NCI-H510A (cell line): ENCODE results near the gene SLC25A34.
"Not testable (repeated sequence)": the region's sequence is repeated elsewhere in the genome, so short reads cannot be mapped to it uniquely, and the experiment has no call there.

Experiments
- DNase-seq: peaks from one replicate; lab custom pipeline; 2025; lab: John Stamatoyannopoulos, UW

SLC25A34 gene

DNA sequence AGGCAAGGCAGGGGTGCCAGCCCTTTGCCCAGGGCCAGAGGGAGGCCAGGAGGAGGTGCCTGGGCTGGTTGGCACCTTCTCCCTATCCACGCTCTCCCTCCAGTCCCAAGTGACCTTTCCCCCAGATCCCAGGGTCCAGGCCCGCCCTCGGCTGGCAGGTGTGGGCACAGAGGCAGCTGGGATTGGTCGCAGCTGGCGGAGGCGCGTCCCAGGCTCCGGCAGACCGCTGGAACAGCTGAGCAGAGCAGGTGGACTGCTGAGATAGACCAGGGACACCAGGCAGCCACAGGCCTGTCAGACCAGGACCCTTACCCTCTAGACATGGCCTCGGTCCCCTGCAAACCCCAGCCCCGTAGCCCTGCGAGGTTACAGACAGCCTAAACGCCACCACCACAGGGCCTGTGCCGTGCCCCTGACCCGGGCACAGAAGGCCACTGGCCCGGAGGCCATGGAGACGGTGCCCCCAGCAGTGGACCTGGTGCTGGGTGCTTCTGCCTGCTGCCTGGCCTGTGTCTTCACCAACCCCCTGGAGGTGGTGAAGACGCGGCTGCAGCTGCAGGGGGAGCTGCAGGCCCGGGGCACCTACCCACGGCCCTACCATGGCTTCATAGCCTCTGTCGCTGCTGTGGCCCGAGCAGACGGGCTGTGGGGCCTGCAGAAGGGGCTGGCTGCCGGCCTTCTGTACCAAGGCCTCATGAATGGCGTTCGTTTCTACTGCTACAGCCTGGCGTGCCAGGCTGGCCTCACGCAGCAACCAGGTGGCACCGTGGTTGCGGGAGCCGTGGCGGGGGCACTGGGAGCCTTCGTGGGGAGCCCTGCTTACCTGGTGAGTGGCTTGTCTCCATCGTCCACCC, at the start of gene SLC25A34:
Gene SLC25A34, plus strand, starts transcription at position 221 of the 854 bp plus-strand sequence. Its CDS starts 228 bp downstream, at position 449.
- DNase-seq: peak; percentile 97

GRCh38 chr1:15687446-15687845, 48.6 kb upstream of the SLC25A34 start:
- no peak for DNase-seq

GRCh38 chr1:15690317-15690716, 45.7 kb upstream of the SLC25A34 start:
- no peak for DNase-seq

GRCh38 chr1:15691434-15692032, 44.5 kb upstream of the SLC25A34 start:
- DNase-seq: no peak

DNA sequence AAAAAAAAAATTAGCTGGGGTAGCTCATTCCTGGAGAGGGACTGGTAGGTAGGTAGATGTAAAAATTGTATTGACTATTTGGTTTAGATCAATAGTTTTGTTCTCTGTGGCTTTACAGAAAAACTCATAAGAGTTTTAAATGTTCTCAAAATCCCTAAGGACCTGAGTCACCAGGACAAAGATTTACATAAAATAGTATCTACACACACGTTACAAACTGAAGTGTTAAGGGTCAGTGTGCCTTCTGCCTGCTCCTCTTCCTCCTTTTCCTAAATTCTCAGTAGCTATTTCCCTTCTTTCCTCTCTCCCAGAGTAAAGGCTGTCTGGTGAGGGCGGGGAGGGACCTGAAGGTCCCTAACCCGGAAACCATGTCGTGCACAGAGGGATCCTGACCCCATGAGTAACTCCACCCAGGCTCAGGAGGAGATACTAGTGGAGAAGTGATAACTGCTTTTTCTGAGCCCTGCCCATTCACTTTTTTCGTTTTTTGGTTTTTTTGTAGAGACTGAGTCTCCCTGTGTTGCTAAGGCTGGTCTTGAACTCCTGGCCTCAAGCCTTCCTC, 43.9 kb upstream of the SLC25A34 start:
- no peak for DNase-seq

- no peak for DNase-seq
Observed at GRCh38 chr1:15693371-15693770, 42.7 kb upstream of the SLC25A34 start.

DNA sequence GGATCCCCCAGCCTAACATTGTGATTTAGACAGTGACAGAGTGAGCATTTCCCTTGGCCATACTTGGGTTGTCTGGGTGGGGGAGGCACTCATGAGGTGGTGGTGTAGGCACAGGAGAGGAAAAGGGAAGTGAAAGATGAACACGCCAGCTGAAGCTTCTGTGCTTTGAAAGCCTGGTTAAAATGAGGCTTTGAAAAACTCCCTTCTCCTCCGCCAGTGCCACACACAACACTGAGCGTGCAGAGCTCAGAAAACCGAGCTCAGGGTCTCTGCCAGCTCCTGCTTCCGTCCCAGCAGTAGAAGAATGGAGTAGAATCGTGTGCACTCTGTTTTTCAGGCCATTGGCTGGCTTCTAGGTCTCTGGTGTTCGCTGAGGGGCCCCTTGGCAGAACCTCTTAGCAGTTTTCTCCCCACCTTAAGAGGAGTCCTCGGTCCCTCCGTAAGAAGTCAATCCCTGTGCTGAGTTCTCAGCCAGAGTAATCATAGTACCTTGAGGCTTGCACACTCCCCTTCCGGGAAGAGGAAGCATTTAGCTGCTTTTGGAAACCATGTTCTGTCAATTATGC, 39.0 kb upstream of the SLC25A34 start:
- DNase-seq: no peak

DNA sequence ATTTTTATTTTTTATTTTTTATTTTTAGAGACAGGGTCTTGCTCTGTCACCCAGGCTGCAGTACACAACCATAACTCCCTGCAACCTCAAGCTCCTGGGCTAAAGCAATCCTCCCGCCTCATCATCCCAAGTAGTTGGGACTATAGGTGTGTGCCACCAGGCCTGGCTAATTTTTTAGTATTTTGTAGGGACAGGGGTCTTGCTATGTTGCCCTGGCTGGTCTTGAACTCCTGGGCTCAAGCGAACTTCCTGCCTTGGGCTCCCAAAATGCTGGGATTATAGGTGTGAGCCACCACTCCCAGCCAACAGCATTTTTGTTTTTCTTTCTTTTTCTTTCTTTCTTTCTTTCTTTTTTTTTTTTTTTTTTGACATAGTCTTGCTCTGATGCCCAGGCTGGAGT, 37.9 kb upstream of the SLC25A34 start:
- DNase-seq: no peak

- DNase-seq: not testable (repeated sequence)
Observed at GRCh38 chr1:15699321-15699720, 36.7 kb upstream of the SLC25A34 start.

DNA sequence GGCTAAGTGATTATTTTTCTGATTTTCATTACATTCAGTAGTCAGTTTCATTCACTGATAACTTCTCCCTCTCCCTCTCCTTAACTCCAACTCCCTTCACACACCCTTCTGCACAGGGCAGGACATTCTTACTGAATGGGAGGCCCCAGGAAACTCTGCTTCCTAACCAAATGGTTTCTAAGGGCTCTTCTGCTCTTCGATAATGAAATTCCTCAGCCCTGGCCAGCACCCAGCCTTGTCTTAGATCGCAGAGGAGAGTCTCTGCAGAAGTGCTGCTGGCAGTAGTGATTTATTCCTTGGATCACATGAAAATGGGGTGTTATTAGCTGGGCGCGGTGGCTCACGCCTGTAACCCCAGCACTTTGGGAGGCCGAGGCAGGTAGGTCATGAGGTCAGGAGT, 35.5 kb upstream of the SLC25A34 start:
- no peak for DNase-seq

DNA sequence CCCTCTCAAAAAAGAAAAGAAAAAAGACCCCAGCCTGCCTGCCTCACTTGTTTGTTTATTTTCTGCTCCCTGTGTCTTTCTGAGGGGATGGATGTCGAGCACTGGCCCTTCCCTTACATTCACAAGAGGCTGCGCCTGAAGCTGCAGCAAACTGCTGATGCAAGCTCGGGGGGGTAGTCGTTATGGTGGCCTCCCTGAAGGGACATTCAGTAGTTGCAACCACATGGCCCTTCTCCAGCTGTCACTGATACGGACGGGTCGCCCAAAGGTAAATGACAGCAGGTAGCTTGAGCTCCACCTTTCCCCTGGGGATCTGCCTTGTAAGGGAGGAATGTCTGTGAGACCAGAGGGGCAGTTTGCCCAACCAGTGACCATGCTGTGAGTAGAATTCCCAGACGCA, 34.3 kb upstream of the SLC25A34 start:
- DNase-seq: no peak

DNA sequence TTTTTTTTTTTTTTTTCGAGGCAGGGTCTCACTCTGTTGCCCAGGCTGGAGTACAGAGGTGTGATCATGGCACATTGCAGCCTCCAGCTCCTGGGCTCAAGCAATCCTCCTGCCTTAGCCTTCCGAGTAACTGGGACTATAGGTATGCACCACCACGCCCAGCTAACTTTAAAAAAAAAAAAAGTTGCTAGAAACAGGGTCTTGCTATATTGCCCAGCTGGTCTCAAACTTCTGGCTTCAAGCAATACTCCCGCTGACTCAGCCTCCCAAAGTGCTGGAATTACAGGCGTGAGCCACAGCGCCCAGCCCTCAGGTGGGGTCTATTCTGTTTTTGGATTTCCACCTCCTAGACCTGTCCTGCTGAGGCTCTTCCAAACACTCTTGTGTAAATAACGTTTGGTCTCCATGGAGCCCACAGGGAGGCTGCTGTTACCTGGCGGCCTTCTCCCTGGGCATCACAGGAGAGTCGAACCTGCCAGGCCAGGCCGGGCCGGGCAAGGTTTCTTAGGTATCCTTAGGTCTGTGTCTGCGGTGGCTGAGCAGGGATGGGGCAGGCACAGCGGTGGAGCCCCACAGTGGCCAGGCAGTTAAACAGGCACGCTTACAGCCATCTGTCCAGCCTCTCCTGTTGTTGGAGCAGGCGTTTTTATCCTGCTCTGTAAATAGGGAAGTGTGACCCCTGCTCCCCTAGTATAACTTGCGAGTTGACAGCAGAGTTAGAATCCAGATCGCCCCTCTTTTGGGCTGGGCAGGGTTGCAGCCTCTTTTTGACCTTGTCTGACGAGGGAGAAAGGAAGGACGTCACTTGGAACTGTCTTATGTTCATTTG, 33.1 kb upstream of the SLC25A34 start:
- DNase-seq: no peak

- DNase-seq: no peak
Observed at GRCh38 chr1:15703562-15703961, 32.5 kb upstream of the SLC25A34 start.

DNA sequence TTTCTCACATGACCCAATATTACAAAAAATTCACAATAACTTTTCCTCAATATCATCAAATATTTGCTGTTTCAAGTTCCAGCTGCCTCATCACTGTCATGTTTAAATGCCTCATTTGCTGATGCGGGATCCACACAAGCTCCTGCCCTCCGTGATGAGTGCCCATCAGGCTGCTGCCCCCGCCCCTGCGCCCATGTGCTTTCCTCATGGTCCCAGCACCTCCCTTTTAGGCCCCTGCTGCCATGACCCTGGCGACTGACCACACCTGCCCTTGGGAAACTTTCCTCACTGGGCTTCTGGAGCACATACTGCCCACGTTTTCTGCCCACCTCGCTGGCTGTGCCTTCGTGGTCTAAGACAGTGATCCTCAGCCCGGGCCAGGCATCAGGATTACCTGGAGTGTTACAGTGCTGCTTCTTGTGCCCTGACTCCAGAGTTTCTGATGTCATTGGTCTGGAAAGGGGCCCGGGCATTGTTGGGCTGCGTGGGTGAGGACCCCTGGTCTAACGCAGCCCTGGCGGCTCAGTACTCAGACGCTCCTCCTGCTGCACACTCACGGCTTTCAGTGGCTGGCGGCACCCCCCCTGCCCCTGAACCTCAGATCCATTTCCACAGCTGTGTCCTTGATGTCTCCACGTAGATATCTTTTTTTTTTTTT, 31.4 kb upstream of the SLC25A34 start:
- DNase-seq: no peak

DNA sequence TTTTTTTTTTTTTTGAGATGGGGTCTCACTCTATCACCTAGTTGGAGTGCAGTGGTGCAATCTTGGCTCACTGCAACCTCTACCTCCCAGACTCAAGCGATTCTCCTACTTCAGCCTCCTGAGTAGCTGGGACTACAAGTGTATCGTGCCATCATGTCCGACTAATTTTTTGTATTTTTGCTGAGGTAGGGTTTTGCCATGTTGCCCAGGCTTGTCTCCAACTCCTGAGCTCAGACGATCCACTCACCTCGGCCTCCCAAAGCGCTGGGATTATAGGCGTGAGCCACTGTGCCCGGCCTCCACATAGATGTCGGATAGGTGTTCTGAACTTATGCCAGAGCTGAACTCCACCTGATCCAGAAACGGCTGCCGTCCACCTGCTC, 30.9 kb upstream of the SLC25A34 start:
- no peak for DNase-seq

GRCh38 chr1:15706751-15707150, 29.3 kb upstream of the SLC25A34 start:
- DNase-seq: no peak

GRCh38 chr1:15707239-15707925, 28.7 kb upstream of the SLC25A34 start:
- DNase-seq: no peak

DNA sequence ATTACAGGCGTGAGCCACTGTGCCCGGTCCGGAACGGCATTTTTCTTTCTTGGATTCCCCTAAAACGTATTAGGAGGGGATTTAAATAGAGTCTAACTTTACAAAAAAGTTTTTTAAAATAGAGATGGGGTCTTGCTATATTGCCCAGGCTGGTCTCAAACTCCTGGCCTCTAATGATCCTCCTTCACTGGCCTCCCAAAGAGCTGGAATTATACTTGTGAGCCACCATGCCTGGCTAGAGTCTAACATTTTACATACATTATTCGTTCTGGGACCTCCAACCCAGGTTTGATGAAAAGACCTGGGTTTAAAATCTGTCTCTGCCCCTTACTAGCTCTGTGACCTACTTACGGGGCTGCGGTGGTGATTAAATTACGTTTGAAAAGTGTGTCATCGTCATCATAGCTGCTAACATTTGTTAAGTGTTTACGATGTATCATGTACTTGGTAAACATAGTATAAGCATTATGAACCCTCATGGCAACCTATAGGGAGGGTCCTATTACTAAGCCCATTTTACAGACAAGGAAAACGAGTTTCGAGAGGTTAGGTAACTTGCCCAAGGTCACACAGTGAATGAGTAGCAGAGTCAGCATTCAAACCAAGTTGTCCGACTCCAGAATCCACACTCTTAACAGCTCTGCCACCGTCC, 27.4 kb upstream of the SLC25A34 start:
- peak; percentile 68 for DNase-seq

DNA sequence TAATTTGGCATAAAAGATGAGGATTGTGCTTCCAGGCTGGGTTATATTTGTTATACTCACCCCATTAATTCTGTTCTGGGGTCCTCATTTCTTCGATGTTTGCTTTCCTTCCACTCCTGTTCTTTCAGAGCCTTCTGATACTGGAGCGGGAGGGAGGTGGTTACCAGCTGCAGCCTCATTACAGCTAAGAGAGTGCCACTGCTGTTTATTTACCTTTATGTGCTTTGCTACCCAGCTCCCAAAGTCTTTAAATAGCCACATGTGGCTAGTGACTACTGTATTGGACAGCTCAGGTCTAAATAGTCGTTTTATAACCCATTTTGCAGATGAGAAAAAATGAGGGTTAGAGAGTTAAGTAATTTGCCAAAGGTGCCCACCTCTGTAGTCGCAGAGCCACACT, 26.8 kb upstream of the SLC25A34 start:
- peak; percentile 23 for DNase-seq

GRCh38 chr1:15712168-15712567, 23.9 kb upstream of the SLC25A34 start:
- DNase-seq: no peak
